GM21381 (cell line): ENCODE results near the gene ENPP7.

ENCODE experiments used
- ATAC-seq: cut with Tn5 transposase; IDR thresholded peaks from one replicate; pipeline ENCODE4 v1.9.1; 2021; ENCODE audit warnings: mild to moderate bottlenecking, moderate library complexity; ENCODE audit not compliant: unreplicated experiment

Gene ENPP7

GRCh38 chr17:79776376-79777119, 45.8 kb downstream of the ENPP7 start:
- ATAC-seq = no peak

GRCh38 chr17:79777120-79777893, 46.6 kb downstream of the ENPP7 start:
- ATAC-seq = peak; percentile 24

- peak; percentile 75 for ATAC-seq
These were observed 47.3 kb downstream of the ENPP7 start, which contains the start of gene CBX2 for GRCh38 chr17:79777894-79778503. CBX2 (plus strand) TSS chr17:79778148; CDS start chr17:79778236, 88 bp downstream.

GRCh38 chr17:79778504-79779083, 47.9 kb downstream of the ENPP7 start:
- ATAC-seq = no peak

GRCh38 chr17:79779084-79779529, 48.4 kb downstream of the ENPP7 start:
- ATAC-seq = no peak

- no peak for ATAC-seq
These were observed 49.1 kb downstream of the ENPP7 start for GRCh38 chr17:79779661-79780365.

- no peak for ATAC-seq
These were observed 50.4 kb downstream of the ENPP7 start for GRCh38 chr17:79781012-79781650.

- no peak for ATAC-seq
These were observed 51.2 kb downstream of the ENPP7 start for GRCh38 chr17:79781736-79782575.

GRCh38 chr17:79783891-79784290, 53.1 kb downstream of the ENPP7 start:
- no peak for ATAC-seq

- ATAC-seq = no peak
These were observed 53.7 kb downstream of the ENPP7 start for GRCh38 chr17:79784353-79785016.

- no peak for ATAC-seq
These were observed 54.5 kb downstream of the ENPP7 start for GRCh38 chr17:79785017-79785899.

GRCh38 chr17:79785900-79786810, 55.4 kb downstream of the ENPP7 start:
- no peak for ATAC-seq

GRCh38 chr17:79786930-79787643, 56.3 kb downstream of the ENPP7 start:
- no peak for ATAC-seq

GRCh38 chr17:79788455-79788854, 57.7 kb downstream of the ENPP7 start:
- ATAC-seq = no peak

- no peak for ATAC-seq
These were observed 58.5 kb downstream of the ENPP7 start for GRCh38 chr17:79788989-79789942.
